Sigmoid colon (tissue), 7 donors: ENCODE measurements around the gene NR4A3. TPM values are rescaled to one million over a fixed set of nuclear protein-coding genes. Genes with fewer than 3 reads are reported as not detected.

Source experiments
- DNase-seq: peaks from one replicate; pipeline ENCODE4 v3.0.0-alpha.2; 2019
- H3K27ac ChIP-seq, 4 donors: fragments of 200-600 bp; sonication (generic); one replicate each; pipeline ENCODE4 v1.5.1; 2016 to 2019; ENCODE audit warnings: mild to moderate bottlenecking in 1 of 4
- H3K27me3 ChIP-seq, 3 donors: fragments of 200-600 bp; sonication (generic); one replicate each; pipeline ENCODE4 v1.5.1; 2019; ENCODE audit warnings: mild to moderate bottlenecking in 1 of 3
- H3K36me3 ChIP-seq, 4 donors: fragments of 200-600 bp; sonication (generic); one replicate each; pipeline ENCODE4 v1.5.1; 2016 to 2019
- H3K4me1 ChIP-seq, 4 donors: fragments of 200-600 bp; sonication (generic); one replicate each; pipeline ENCODE4 v1.5.1; 2017 to 2019
- H3K4me3 ChIP-seq, 4 donors: fragments of 200-600 bp; sonication (generic); one replicate each; pipeline ENCODE4 v1.5.1; 2017 to 2019; ENCODE audit warnings: mild to moderate bottlenecking in 2 of 4, moderate library complexity in 1 of 4
- H3K9me3 ChIP-seq, 4 donors: fragments of 200-600 bp in 3 of 4; sonication (generic) in 3 of 4; one replicate each; pipeline versions ENCODE4 v1.5.1 to v1.6.1; 2013 to 2019
- CTCF ChIP-seq, 4 experiments: fragments of 450-650 bp in 3 of 4; fragments of 200-600 bp in 1 of 4; IDR thresholded peaks; one replicate each; pipeline ENCODE4 v1.5.1; 2016 to 2019; ENCODE audit warnings: antibody characterized with exemption in 4 of 4, mild to moderate bottlenecking in 3 of 4, moderate library complexity in 2 of 4
- EP300 ChIP-seq, 4 donors: sonication (generic); formaldehyde crosslinking; IDR thresholded peaks; one replicate each; pipeline ENCODE4 v1.6.1; 2017; ENCODE audit warnings: antibody characterized with exemption in 4 of 4
- POLR2A ChIP-seq, 2 donors: fragments of 450-650 bp; IDR thresholded peaks; one replicate each; pipeline ENCODE4 v1.6.1; 2016; ENCODE audit warnings: antibody characterized with exemption in 2 of 2, mild to moderate bottlenecking in 2 of 2, moderate library complexity in 2 of 2
- POLR2AphosphoS5 ChIP-seq, 4 donors: sonication (generic); formaldehyde crosslinking; IDR thresholded peaks; one replicate each; pipeline ENCODE4 v1.6.1; 2017; ENCODE audit warnings: antibody characterized with exemption in 4 of 4
- WGBS, 2 donors: extraction: QIAGEN DNeasy Blood & Tissue Kit; methylation state at CpG; one replicate each; pipeline ENCODE4 v1.1.7; 2013; 5-methylcytosine and 5-hydroxymethylcytosine counted together
- intact Hi-C: fragments of 100-400 bp; cut with DNase I; formaldehyde crosslinking; loops from one replicate; pipeline ENCODE4 v1.15.1; 2023
- polyA plus RNA-seq, 3 donors: library from polyadenylated mRNA; stranded (reverse); fragments of 200-250 nt; gene quantifications; one replicate each; pipeline ENCODE4 v1.2.3, GENCODE V29; 2013
- total RNA-seq, 4 donors: library from RNA; depleted of rRNA; stranded (reverse); fragments of >200 nt; gene quantifications; one replicate each; pipeline ENCODE4 v1.1.0, GENCODE V29; 2016
- donor health status: healthy with polysubstance abuse.
- donor health status: Bipolar disorder and iron deficiency.
- donor health status: healthy.

The NR4A3 gene
- total RNA-seq = 1 to 10 TPM; 1.1 to 6.4 (median 5.0) TPM
- polyA plus RNA-seq = 1 to 10 TPM; 1.1 to 1.2 (median 1.2) TPM

DNA sequence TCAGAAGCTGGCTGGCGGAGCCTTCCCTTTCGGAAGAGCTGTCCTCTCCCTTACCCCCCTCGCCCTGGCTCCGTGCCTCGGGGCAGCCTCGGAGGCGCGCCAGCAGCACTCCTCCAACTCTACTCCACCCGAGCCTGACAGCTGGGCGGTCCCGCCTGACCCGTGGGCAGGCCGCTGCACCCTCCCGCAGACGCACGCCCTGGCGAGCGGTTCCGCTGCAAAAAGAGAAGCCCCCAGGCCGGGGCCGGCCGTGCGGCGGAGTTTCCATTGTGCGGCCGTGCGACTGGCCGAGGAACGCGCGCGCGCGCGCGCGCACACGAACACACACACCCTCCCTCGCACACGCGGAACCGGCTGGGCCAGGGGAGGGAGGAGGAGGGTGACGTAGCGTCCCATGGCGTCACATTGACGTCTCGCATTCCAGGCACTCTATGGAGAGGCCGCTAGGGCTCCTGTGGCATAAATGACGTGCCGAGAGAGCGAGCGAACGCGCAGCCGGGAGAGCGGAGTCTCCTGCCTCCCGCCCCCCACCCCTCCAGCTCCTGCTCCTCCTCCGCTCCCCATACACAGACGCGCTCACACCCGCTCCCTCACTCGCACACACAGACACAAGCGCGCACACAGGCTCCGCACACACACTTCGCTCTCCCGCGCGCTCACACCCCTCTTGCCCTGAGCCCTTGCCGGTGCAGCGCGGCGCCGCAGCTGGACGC lies at the start of gene NR4A3:
NR4A3 (plus strand) TSS at position 490 of the 713 bp plus-strand sequence. CDS start 6,158 bp downstream, outside the sequence.
- intact Hi-C loops = loop anchor here (2.0 to 10.0 kb wide), 7 partner anchors 85 to 1767 kb away; partner anchors contain the start of genes ALG2, ANKS6, ERP44 and INVS
- peak; percentile 99 for DNase-seq
- peaks cover 0 to 50% (median 28%) of the 10 kb centered on the region in 4 donors for H3K4me1 ChIP-seq

GRCh38 chr9:99773468-99774138 lies 48.1 kb upstream of the NR4A3 start:
- Histone ChIP-seq H3K27ac (no peak overlapping the region), H3K27me3 (no peaks in the 10 kb centered on the region), H3K4me3 (no peak overlapping the region), H3K4me1 (no peaks in the 10 kb centered on the region), H3K36me3 (no peaks in the 10 kb centered on the region), H3K9me3 (no peaks in the 10 kb centered on the region)
- no peak for DNase-seq
- TF ChIP-seq POLR2AphosphoS5 (IDR thresholded peaks at IDR 0.05) = no peak
- no peak for TF ChIP-seq CTCF (IDR thresholded peaks at IDR 0.05)
- TF ChIP-seq POLR2A (IDR thresholded peaks at IDR 0.05) = no peak
- TF ChIP-seq EP300 (IDR thresholded peaks at IDR 0.05) = no peak
- intact Hi-C loops = no loop called here
- 48 to 72% methylated on average over 2 of the region's 2 CpGs for WGBS, 2 donors

More for the DNA sequence above, at the start of gene NR4A3:
- no peaks in the 10 kb centered on the region for H3K36me3 ChIP-seq
- peaks cover 0 to 8% (median 0%) of the 10 kb centered on the region in 3 donors for H3K27me3 ChIP-seq
- TF ChIP-seq POLR2A (IDR thresholded peaks at IDR 0.05) (peak; percentile 76 to 88), POLR2AphosphoS5 (IDR thresholded peaks at IDR 0.05) (peak; percentile 92 to 98 (median 94)), CTCF (IDR thresholded peaks at IDR 0.05) (peak in 3 of 4 experiments; percentile 23 to 51 (median 33)), EP300 (IDR thresholded peaks at IDR 0.05) (peak; percentile 89 to 98 (median 95))
- H3K27ac ChIP-seq = peak within 1 kb of the TSS; percentile 98 to 100 (median 98)
- no peaks in the 10 kb centered on the region for H3K9me3 ChIP-seq
- H3K4me3 ChIP-seq = peak within 1 kb of the TSS; percentile 58 to 89 (median 86)
- WGBS, 2 donors = 0% methylated on average over 75 of the region's 75 CpGs

DNA sequence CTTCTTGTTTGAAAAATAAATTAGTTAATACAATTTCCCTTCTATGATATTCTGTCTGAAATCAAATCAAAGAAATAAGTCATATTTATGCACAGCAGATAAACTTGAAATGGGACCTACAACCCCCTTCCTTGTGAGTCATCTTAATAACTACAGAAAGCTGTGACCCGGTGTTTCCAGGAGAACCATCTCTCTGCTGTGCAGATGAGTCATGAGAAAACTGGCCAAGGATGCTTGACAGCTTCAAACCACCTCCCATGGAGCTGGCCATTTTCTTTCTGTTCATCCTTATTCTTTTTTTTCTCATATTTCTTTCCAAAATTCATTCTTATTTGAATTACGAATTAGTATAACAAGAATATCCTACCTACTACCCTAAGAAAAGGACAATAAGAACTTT lies 43.4 kb upstream of the NR4A3 start:
- no peaks in the 10 kb centered on the region for H3K27me3 ChIP-seq
- no peaks in the 10 kb centered on the region for H3K36me3 ChIP-seq
- no peak for TF ChIP-seq CTCF (IDR thresholded peaks at IDR 0.05)
- TF ChIP-seq EP300 (IDR thresholded peaks at IDR 0.05) = no peak
- no peak for TF ChIP-seq POLR2A (IDR thresholded peaks at IDR 0.05)
- no peak for TF ChIP-seq POLR2AphosphoS5 (IDR thresholded peaks at IDR 0.05)
- no peaks in the 10 kb centered on the region for H3K9me3 ChIP-seq
- DNase-seq = no peak
- no peaks in the 10 kb centered on the region for H3K4me1 ChIP-seq
- no peak overlapping the region for H3K4me3 ChIP-seq
- 75 to 79% methylated on average over 2 of the region's 2 CpGs for WGBS, 2 donors
- no peak overlapping the region for H3K27ac ChIP-seq
- intact Hi-C loops = no loop called here

- H3K9me3 ChIP-seq = no peaks in the 10 kb centered on the region
- no peak for DNase-seq
- no peaks in the 10 kb centered on the region for H3K36me3 ChIP-seq
- no peak overlapping the region for H3K27ac ChIP-seq
- 84 to 91% methylated on average over 3 of the region's 3 CpGs for WGBS, 2 donors
- no peaks in the 10 kb centered on the region for H3K27me3 ChIP-seq
- intact Hi-C loops = no loop called here
- H3K4me3 ChIP-seq = no peak overlapping the region
- no peak for TF ChIP-seq CTCF (IDR thresholded peaks at IDR 0.05)
- no peak for TF ChIP-seq POLR2AphosphoS5 (IDR thresholded peaks at IDR 0.05)
- TF ChIP-seq EP300 (IDR thresholded peaks at IDR 0.05) = no peak
- no peak for TF ChIP-seq POLR2A (IDR thresholded peaks at IDR 0.05)
- no peaks in the 10 kb centered on the region for H3K4me1 ChIP-seq
These were observed 42.8 kb upstream of the NR4A3 start for GRCh38 chr9:99778836-99779235.
